ENCODE results near the gene LFNG.
A peak's percentile ranks its signal among the peaks of the same experiment; 100 is the strongest.

LFNG gene

DNA sequence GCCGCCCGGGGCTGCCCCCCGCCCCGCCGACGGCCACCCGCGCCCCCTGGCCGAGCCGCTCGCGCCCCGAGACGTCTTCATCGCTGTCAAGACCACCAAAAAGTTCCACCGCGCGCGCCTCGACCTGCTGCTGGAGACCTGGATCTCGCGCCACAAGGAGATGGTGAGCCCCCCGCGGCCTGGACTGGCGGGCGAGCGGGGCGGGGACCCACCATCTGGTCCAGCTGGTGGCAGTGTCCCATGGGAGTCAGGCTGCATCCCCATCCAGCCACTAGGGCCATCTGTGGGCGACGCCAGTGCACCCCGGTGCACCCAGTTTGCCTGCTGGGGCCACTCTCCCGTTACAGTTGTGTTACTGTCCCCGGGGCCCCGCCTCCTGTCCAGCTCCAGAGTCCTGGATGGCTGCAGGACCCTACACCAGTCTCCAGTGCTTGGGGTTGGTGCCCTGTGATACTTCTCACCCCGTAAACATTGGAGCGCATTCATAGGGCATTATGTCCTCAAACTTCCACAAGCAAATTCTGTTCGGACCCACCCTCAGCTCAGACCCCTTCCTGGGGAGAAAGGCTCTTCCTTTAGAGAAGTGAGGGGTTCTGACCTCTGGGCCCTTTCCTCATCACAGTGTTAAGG, 672 bp downstream of the LFNG start:
- H3K4me1 ChIP-seq (ENCODE audit: control insufficient read depth, low read length): peaks cover 41% of the 10 kb centered on the region
- no peaks in the 10 kb centered on the region for H3K79me2 ChIP-seq (ENCODE audit: control insufficient read depth, low read length)
- peak overlapping the region; percentile 52 for H3K4me3 ChIP-seq (ENCODE audit: low read length)
- no peaks in the 10 kb centered on the region for H3K9me2 ChIP-seq (replicated peaks; ENCODE audit: control insufficient read depth, low read length)
- no peaks in the 10 kb centered on the region for H3K9me3 ChIP-seq (ENCODE audit: control insufficient read depth, insufficient read depth, low read length)
- TF ChIP-seq EZH2phosphoT487 (IDR thresholded peaks at IDR 0.05; ENCODE audit: borderline replicate concordance, low read length) (peak; percentile 86), CTCF (IDR thresholded peaks at IDR 0.05; ENCODE audit: low read depth, low read length, poor library complexity, severe bottlenecking) (peak; percentile 18)
- no peaks in the 10 kb centered on the region for H3K36me3 ChIP-seq (ENCODE audit: control insufficient read depth, low read length)
- peak overlapping the region; percentile 66 for H3K4me2 ChIP-seq (ENCODE audit: low read length)
- no peaks in the 10 kb centered on the region; the same call in 1 of the 2 replicates for H3F3A ChIP-seq (ENCODE audit: control insufficient read depth, insufficient read depth)
- H3K27me3 ChIP-seq (ENCODE audit: control insufficient read depth, low read length): peaks cover 74% of the 10 kb centered on the region
- H4K20me1 ChIP-seq (ENCODE audit: control insufficient read depth, insufficient read depth, low read depth, low read length): peaks cover 5% of the 10 kb centered on the region; the same call in 1 of the 2 replicates
- H3K27ac ChIP-seq (ENCODE audit: low read depth, low read length): no peak overlapping the region

DNA sequence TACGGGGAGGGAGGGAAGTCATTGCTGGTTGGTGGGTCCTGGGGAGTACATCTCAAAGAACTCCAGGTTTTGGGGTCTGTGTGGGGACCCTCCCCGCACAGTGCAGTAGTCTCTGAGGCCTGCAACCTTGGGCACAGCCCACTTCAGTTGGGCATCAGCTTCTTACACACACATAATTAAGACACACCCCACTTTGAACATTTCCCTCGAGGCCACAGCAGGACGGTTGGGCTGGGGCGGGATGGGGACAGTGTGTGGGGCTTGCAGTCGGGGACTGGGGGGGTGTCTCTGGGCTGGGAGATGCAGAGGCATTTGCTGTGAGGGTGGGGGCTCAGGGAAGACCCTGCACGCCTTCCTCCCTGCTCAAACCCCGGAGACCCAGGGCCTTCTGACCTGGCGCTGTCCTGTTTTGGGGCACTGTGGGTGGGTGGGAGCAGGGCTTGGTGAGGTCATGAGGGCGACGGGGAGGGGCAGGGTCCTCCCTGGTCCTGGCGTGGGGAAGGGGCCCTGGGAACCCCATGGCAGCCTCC, 1.3 kb downstream of the LFNG start:
- H3K4me1 ChIP-seq (ENCODE audit: control insufficient read depth, low read length): peaks cover 41% of the 10 kb centered on the region
- no peak overlapping the region for H3K27ac ChIP-seq (ENCODE audit: low read depth, low read length)
- H3K9me2 ChIP-seq (replicated peaks; ENCODE audit: control insufficient read depth, low read length): no peaks in the 10 kb centered on the region
- peak overlapping the region; percentile 66 for H3K4me2 ChIP-seq (ENCODE audit: low read length)
- H4K20me1 ChIP-seq (ENCODE audit: control insufficient read depth, insufficient read depth, low read depth, low read length): peaks cover 5% of the 10 kb centered on the region; the same call in 1 of the 2 replicates
- no peaks in the 10 kb centered on the region; the same call in 1 of the 2 replicates for H3F3A ChIP-seq (ENCODE audit: control insufficient read depth, insufficient read depth)
- no peaks in the 10 kb centered on the region for H3K79me2 ChIP-seq (ENCODE audit: control insufficient read depth, low read length)
- no peaks in the 10 kb centered on the region for H3K9me3 ChIP-seq (ENCODE audit: control insufficient read depth, insufficient read depth, low read length)
- H3K36me3 ChIP-seq (ENCODE audit: control insufficient read depth, low read length): no peaks in the 10 kb centered on the region
- H3K4me3 ChIP-seq (ENCODE audit: low read length): peak overlapping the region; percentile 52
- H3K27me3 ChIP-seq (ENCODE audit: control insufficient read depth, low read length): peaks cover 76% of the 10 kb centered on the region
- TF ChIP-seq EZH2phosphoT487 (IDR thresholded peaks at IDR 0.05; ENCODE audit: borderline replicate concordance, low read length) (peak; percentile 76; the same call in 1 of the 2 replicates), CTCF (IDR thresholded peaks at IDR 0.05; ENCODE audit: low read depth, low read length, poor library complexity, severe bottlenecking) (no peak)

GRCh38 chr7:2521341-2521745, 1.8 kb downstream of the LFNG start:
- Histone ChIP-seq H3K4me3 (ENCODE audit: low read length) (no peak overlapping the region), H3K4me1 (ENCODE audit: control insufficient read depth, low read length) (peaks cover 41% of the 10 kb centered on the region), H3K9me2 (replicated peaks; ENCODE audit: control insufficient read depth, low read length) (no peaks in the 10 kb centered on the region), H3K4me2 (ENCODE audit: low read length) (no peak overlapping the region), H3K79me2 (ENCODE audit: control insufficient read depth, low read length) (no peaks in the 10 kb centered on the region), H3F3A (ENCODE audit: control insufficient read depth, insufficient read depth) (no peaks in the 10 kb centered on the region; the same call in 1 of the 2 replicates), H3K9me3 (ENCODE audit: control insufficient read depth, insufficient read depth, low read length) (no peaks in the 10 kb centered on the region), H3K27ac (ENCODE audit: low read depth, low read length) (no peak overlapping the region), H3K36me3 (ENCODE audit: control insufficient read depth, low read length) (no peaks in the 10 kb centered on the region), H4K20me1 (ENCODE audit: control insufficient read depth, insufficient read depth, low read depth, low read length) (peaks cover 5% of the 10 kb centered on the region; the same call in 1 of the 2 replicates), H3K27me3 (ENCODE audit: control insufficient read depth, low read length) (peaks cover 76% of the 10 kb centered on the region)
- TF ChIP-seq EZH2phosphoT487 (IDR thresholded peaks at IDR 0.05; ENCODE audit: borderline replicate concordance, low read length) (peak; percentile 23; the same call in 1 of the 2 replicates), CTCF (IDR thresholded peaks at IDR 0.05; ENCODE audit: low read depth, low read length, poor library complexity, severe bottlenecking) (no peak)
